NCI-H2107 (cell line): ENCODE results near the gene SMAD4.
"Not testable (repeated sequence)": the region's sequence is repeated elsewhere in the genome, so short reads cannot be mapped to it uniquely, and the experiment has no call there.

Experiments used
- DNase-seq: peaks from one replicate; lab custom pipeline; 2025; lab: John Stamatoyannopoulos, UW

SMAD4 gene

GRCh38 chr18:51111633-51112355 is 81.8 kb downstream of the SMAD4 start:
- DNase-seq: not testable (repeated sequence)

- not testable (repeated sequence) for DNase-seq
Measured at GRCh38 chr18:51116996-51117395, 87.0 kb downstream of the SMAD4 start.

GRCh38 chr18:51119561-51119960 is 89.5 kb downstream of the SMAD4 start:
- not testable (repeated sequence) for DNase-seq

GRCh38 chr18:51119976-51120375 is 90.0 kb downstream of the SMAD4 start:
- DNase-seq: not testable (repeated sequence)

- DNase-seq: no peak
Measured at GRCh38 chr18:51120809-51121596, 91.0 kb downstream of the SMAD4 start.

- DNase-seq: no peak
Measured at GRCh38 chr18:51121597-51121857, 91.5 kb downstream of the SMAD4 start.

GRCh38 chr18:51122266-51123045 is 92.4 kb downstream of the SMAD4 start:
- no peak for DNase-seq

GRCh38 chr18:51123046-51123395 is 93.0 kb downstream of the SMAD4 start:
- no peak for DNase-seq

GRCh38 chr18:51123481-51123880 is 93.5 kb downstream of the SMAD4 start:
- no peak for DNase-seq

GRCh38 chr18:51123936-51124486 is 94.0 kb downstream of the SMAD4 start:
- DNase-seq: no peak

GRCh38 chr18:51125976-51126375 is 96.0 kb downstream of the SMAD4 start:
- no peak for DNase-seq

- DNase-seq: no peak
Measured at GRCh38 chr18:51127664-51128063, 97.7 kb downstream of the SMAD4 start.

- no peak for DNase-seq
Measured at GRCh38 chr18:51128533-51128932, 98.5 kb downstream of the SMAD4 start.

- no peak for DNase-seq
Measured at GRCh38 chr18:51132256-51132935, 102.4 kb downstream of the SMAD4 start.

GRCh38 chr18:51133580-51134160 is 103.7 kb downstream of the SMAD4 start:
- no peak for DNase-seq
